Hematopoietic multipotent progenitor cell treated with erythropoietin and hydrocortisone succinate and interleukin-3 and kit ligand, for 8 days (in vitro differentiated cells): ENCODE measurements around the gene SLC66A2.

Source experiments
- DNase-seq: peaks from one replicate; pipeline ENCODE4 v3.0.0-alpha.2; 2015

SLC66A2 gene

DNA sequence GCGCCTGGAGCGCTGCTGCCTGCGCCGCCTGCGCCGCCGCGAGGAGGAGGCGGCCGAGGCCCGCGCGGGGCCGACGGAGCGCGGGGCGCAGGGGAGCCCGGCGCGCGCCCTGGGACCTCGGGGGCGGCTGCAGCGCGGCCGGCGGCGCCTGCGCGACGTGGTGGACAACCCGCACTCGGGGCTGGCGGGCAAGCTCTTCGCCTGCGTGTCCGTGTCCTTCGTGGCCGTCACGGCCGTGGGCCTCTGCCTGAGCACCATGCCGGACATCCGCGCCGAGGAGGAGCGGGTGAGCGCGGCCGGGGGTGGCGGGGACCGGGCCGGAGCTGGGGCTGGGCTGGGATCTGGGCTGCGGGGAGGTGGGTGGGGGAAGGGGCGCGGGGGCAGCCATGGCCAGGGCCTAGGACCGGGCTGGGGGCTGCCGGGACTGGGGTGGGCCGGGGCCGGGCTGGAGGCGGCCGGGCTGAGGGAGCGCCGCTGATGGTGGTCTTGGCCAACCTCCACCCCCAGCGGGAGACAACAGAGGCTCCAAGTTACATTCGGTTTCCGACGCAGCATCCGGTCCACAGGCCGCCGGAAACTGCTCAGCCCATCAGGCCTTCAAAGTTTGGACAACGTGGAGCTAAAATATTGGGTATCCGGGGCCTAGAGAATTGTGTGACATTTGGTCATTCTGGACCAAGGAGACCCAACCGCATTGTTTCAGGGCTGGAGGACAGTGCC, 87.3 kb downstream of the SLC66A2 start:
- no peak for DNase-seq

- DNase-seq: no peak
Observed at GRCh38 chr18:79863161-79864005, 88.1 kb downstream of the SLC66A2 start.

- no peak for DNase-seq
Observed at GRCh38 chr18:79862562-79862961, 88.9 kb downstream of the SLC66A2 start.

- DNase-seq: no peak
Observed at GRCh38 chr18:79861687-79862086, 89.8 kb downstream of the SLC66A2 start.

GRCh38 chr18:79859314-79859713, 92.1 kb downstream of the SLC66A2 start:
- no peak for DNase-seq

- no peak for DNase-seq
Observed at GRCh38 chr18:79857082-79857671, 94.3 kb downstream of the SLC66A2 start.

DNA sequence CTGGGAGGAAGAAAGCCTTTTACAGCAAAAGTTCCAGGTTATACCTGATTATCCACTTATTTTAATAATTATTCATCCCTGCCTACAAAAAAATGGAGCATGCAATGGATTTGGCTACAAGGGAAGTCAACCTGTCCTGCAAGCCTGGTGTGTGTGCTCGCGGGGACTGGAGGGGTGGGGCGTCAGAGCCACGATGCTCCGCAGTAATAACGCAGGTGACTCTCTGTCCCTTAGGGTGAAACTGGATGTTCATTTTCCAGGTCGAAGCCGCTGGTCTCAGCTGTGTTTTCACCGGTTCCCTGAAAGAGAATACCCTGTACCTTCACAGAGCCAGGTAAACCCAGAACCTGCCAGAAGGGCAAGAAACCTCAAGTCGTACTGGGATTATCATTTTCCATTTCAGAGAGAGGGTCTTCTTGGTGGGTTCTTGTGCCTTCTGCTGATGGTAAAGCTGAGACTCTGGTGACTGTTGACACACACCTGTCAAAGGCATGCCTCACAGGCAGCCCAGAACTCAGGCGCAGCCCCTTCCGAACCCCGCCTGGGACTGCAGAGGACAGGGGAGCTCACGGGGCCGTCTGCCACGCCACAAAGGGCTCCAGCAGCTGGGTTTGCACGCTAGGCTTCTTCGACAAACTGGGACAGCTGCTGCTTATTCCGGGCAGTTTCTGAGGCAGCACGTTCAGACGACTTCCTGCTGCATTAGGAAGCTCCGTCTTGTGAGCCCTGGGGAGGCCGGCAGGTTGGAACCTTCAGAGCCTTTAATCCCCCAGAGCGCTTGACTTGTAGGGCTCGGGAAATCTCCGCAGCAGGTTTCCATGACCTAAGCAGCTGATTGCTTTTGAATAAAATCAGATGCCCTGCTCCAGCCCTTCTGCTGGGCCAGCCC, 95.1 kb downstream of the SLC66A2 start:
- DNase-seq: peak; percentile 4

- DNase-seq: no peak
Observed at GRCh38 chr18:79855147-79855933, 96.1 kb downstream of the SLC66A2 start.

- no peak for DNase-seq
Observed at GRCh38 chr18:79853993-79854364, 97.5 kb downstream of the SLC66A2 start.

DNA sequence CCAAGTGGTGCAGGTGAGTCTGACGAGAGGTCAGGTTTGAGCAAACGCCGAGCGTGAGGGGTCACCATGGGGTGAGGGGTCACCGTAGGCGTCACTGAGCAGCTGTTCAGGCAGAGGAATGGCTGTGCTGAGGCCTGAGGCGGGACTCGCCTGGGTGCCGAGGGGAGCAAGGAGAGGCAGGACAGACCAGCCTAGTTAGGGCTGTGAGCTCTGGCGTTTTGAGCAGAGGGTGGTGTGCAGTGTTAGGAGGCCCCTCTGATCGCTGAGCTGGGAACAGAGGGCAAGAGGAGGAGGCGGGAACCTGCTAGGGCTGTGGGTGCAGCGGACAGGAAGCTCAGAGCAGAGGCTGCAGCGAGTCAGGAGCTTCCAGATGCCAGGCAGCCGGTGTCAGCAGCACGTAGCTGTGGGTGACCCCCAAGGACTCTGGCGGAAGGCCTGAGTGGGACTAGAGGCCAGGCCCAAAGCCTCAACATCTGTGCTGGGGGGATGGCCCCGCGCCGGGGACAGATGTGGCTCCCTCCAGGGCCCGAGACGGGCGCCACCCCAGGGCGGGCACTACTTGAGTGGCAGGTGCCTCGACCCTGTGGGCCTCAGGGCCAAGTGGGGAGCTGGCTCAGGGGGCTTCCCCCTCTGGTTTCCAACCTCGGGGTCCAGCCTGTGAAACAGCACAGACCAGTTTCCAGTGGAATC, 98.0 kb downstream of the SLC66A2 start:
- no peak for DNase-seq

DNA sequence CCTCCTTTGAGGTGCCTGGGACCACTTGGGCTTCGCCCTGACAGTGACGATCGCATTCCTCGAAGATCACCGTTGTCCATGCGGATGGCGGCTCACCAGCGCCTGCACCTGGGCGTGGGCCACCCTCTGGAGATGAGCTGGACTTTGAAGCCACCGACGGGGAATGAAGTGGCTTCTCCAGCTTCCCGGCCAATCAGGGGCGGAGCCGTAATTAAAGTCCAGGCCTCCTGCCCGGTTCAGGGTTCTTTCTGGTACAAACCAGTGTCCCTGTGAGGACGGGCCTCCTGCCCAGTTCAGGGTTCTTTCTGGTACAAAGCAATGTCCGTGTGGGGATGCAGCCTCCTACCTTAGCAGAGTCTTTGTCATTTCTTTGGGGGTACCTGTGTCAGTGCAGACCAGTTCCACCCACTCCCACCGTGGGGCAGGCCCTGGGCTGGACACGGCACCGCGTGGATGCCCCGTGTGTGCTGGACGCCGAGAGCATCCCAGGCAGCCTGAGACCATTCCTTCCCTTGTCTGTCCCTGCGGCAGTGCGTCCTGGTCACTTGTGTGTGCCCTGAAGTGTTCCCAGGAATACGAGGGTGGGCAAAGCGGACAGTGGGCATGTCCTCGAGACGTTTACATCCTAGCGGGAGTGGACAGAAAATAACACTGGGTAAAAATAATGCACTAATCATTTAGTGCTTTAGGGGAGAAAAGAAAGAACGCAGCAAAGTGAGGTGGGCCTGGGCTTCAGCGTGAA, 98.7 kb downstream of the SLC66A2 start:
- no peak for DNase-seq
